GDM1 (cell line): ENCODE results near the gene ZNF865.

Experiments
- DNase-seq: peaks from one replicate; lab custom pipeline; 2025; lab: John Stamatoyannopoulos, UW

The ZNF865 gene

GRCh38 chr19:55644842-55645511 lies 39.5 kb downstream of the ZNF865 start:
- no peak for DNase-seq

GRCh38 chr19:55645512-55645881 lies 40.0 kb downstream of the ZNF865 start:
- no peak for DNase-seq

- DNase-seq: no peak
These were observed 41.7 kb downstream of the ZNF865 start for GRCh38 chr19:55646889-55647731.

GRCh38 chr19:55647732-55648584 lies 42.5 kb downstream of the ZNF865 start, which contains the start of gene CCDC106:
Gene CCDC106 (plus strand): TSS chr19:55648212. CDS start chr19:55649047, 835 bp downstream.
- peak; percentile 67 for DNase-seq

GRCh38 chr19:55648585-55649267 lies 43.3 kb downstream of the ZNF865 start:
- DNase-seq: no peak

- no peak for DNase-seq
These were observed 44.0 kb downstream of the ZNF865 start for GRCh38 chr19:55649268-55650125.

- no peak for DNase-seq
These were observed 44.7 kb downstream of the ZNF865 start for GRCh38 chr19:55650126-55650557.

- DNase-seq: no peak
These were observed 45.3 kb downstream of the ZNF865 start for GRCh38 chr19:55650602-55651230.

- DNase-seq: no peak
These were observed 45.8 kb downstream of the ZNF865 start for GRCh38 chr19:55651236-55651635.

- DNase-seq: no peak
These were observed 47.1 kb downstream of the ZNF865 start for GRCh38 chr19:55652311-55653128.

- peak; percentile 96 for DNase-seq
These were observed 48.3 kb downstream of the ZNF865 start for GRCh38 chr19:55653651-55654322.

- peak; percentile 98 for DNase-seq
These were observed 48.9 kb downstream of the ZNF865 start for GRCh38 chr19:55654323-55654867.

- peak; percentile 91 for DNase-seq
These were observed 49.6 kb downstream of the ZNF865 start, which contains the start of gene U2AF2 for GRCh38 chr19:55654868-55655647. Gene U2AF2 (plus strand): TSS chr19:55655035. CDS start chr19:55655105, 70 bp downstream.

- DNase-seq: no peak
These were observed 50.2 kb downstream of the ZNF865 start for GRCh38 chr19:55655648-55656040.

GRCh38 chr19:55656552-55656951 lies 51.1 kb downstream of the ZNF865 start:
- no peak for DNase-seq

- DNase-seq: no peak
These were observed 51.7 kb downstream of the ZNF865 start for GRCh38 chr19:55656988-55657747.
